ENCODE data around the gene BEX1.
"Not testable (repeated sequence)": the region's sequence is repeated elsewhere in the genome, so short reads cannot be mapped to it uniquely, and the experiment has no call there.

DNA sequence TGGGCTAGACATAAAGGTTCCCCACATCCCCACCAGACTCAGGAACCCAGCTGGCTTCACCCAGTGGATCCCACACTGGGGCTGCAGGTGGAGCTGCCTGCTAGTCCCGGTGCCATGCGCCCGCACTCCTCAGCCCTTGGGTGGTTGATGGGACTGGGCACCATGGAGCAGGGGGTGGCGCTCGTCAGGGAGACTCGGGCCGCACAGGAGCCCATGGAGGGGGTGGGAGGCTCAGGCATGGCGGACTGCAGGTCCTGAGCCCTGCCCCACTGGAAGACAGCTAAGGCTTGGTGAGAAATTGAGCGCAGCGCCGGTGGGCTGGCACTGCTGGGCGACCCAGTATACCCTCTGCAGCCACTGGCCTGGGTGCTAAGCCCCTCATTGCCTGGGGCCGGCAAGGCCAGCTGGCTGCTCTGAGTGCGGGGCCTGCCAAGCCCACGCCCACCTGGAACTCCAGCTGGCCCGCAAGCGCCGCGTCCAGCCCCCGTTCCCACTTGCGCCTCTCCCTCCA lies 43.3 kb upstream of the BEX1 start:
- TF ChIP-seq POLR2A (IDR thresholded peaks at IDR 0.05): not testable (repeated sequence)
- TF ChIP-seq, protein P1, sequence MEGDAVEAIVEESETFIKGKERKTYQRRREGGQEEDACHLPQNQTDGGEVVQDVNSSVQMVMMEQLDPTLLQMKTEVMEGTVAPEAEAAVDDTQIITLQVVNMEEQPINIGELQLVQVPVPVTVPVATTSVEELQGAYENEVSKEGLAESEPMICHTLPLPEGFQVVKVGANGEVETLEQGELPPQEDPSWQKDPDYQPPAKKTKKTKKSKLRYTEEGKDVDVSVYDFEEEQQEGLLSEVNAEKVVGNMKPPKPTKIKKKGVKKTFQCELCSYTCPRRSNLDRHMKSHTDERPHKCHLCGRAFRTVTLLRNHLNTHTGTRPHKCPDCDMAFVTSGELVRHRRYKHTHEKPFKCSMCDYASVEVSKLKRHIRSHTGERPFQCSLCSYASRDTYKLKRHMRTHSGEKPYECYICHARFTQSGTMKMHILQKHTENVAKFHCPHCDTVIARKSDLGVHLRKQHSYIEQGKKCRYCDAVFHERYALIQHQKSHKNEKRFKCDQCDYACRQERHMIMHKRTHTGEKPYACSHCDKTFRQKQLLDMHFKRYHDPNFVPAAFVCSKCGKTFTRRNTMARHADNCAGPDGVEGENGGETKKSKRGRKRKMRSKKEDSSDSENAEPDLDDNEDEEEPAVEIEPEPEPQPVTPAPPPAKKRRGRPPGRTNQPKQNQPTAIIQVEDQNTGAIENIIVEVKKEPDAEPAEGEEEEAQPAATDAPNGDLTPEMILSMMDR (IDR thresholded peaks at IDR 0.05): not testable (repeated sequence)

All from body of pancreas (tissue), 4 donors.